Common myeloid progenitor, CD34-positive (primary cell): ENCODE data around the gene TNS4.
A peak's percentile ranks its signal among the peaks of the same experiment; 100 is the strongest.

ENCODE experiments used
- CTCF ChIA-PET: fragments of 350-600 bp; sonication (Branson Sonifier 250); formaldehyde crosslinking; loops from one replicate; lab custom pipeline; 2021; ENCODE audit warnings: antibody characterized with exemption; lab: Charles Lee
- POLR2A ChIA-PET: fragments of 350-600 bp; sonication (Branson Sonifier 250); formaldehyde crosslinking; loops from one replicate; lab custom pipeline; 2021; ENCODE audit warnings: antibody characterized with exemption; lab: Charles Lee
- DNase-seq, 3 donors: peaks; one replicate each; pipeline versions ENCODE4 v3.0.0 to v3.0.0-alpha.2; 2013
- H3K27ac ChIP-seq, 2 experiments: 1 replicate in 1 of 2; 2 replicates in 1 of 2; pipeline ENCODE4 v1.7.0; 2013; ENCODE audit warnings: inconsistent platforms in 2 of 2, low read length in 2 of 2, mild to moderate bottlenecking in 2 of 2, low read depth in 1 of 2, moderate library complexity in 1 of 2; ENCODE audit not compliant: severe bottlenecking in 2 of 2, insufficient read depth in 1 of 2, poor library complexity in 1 of 2
- H3K27me3 ChIP-seq, 5 experiments: replicated peaks in 2 of 5; 1 replicate in 3 of 5; 2 replicates in 2 of 5; pipeline versions ENCODE4 v1.6.1 to v1.7.0; 2013; ENCODE audit warnings: low read length in 4 of 5, mild to moderate bottlenecking in 2 of 5, moderate library complexity in 2 of 5, inconsistent platforms in 1 of 5; ENCODE audit not compliant: insufficient read depth in 5 of 5, control insufficient read depth in 4 of 5
- H3K36me3 ChIP-seq, 4 experiments: 1 replicate in 2 of 4; 2 replicates in 2 of 4; pipeline versions ENCODE4 v1.6.1 to v1.7.0; 2013; ENCODE audit warnings: low read length in 3 of 4, control low read depth in 1 of 4, mild to moderate bottlenecking in 1 of 4; ENCODE audit not compliant: control insufficient read depth in 4 of 4, insufficient read depth in 4 of 4
- H3K4me1 ChIP-seq, 4 experiments: 1 replicate in 3 of 4; 2 replicates in 1 of 4; pipeline versions ENCODE4 v1.6.1 to v1.7.1; 2013; ENCODE audit warnings: low read length in 3 of 4, mild to moderate bottlenecking in 3 of 4, control low read depth in 1 of 4, inconsistent platforms in 1 of 4, moderate library complexity in 1 of 4; ENCODE audit not compliant: control insufficient read depth in 4 of 4, insufficient read depth in 4 of 4; ENCODE audit errors: control extremely low read depth in 1 of 4
- H3K4me3 ChIP-seq, 7 experiments: 1 replicate in 4 of 7; 2 replicates in 3 of 7; pipeline versions ENCODE4 v1.5.1 to v1.7.0; 2013; ENCODE audit warnings: mild to moderate bottlenecking in 7 of 7, low read length in 6 of 7, moderate library complexity in 6 of 7, inconsistent platforms in 2 of 7, low read depth in 2 of 7, control low read depth in 1 of 7; ENCODE audit not compliant: insufficient read depth in 4 of 7, control insufficient read depth in 1 of 7; ENCODE audit errors: extremely low read depth in 1 of 7
- H3K9me3 ChIP-seq, 5 experiments: 1 replicate in 4 of 5; 2 replicates in 1 of 5; pipeline versions ENCODE4 v1.6.1 to v1.7.1; 2013; ENCODE audit warnings: low read length in 4 of 5, mild to moderate bottlenecking in 2 of 5, inconsistent platforms in 1 of 5, low read depth in 1 of 5, moderate library complexity in 1 of 5; ENCODE audit not compliant: control insufficient read depth in 4 of 5, insufficient read depth in 2 of 5; ENCODE audit errors: control extremely low read depth in 1 of 5
- WGBS: methylation state at CpG from one replicate; pipeline ENCODE4 v1.1.5; 2013; ENCODE audit not compliant: insufficient coverage; 5-methylcytosine and 5-hydroxymethylcytosine counted together

Gene TNS4

GRCh38 chr17:40447148-40447644, 54.2 kb downstream of the TNS4 start:
- H3K9me3 ChIP-seq = no peaks in the 10 kb centered on the region
- peak overlapping the region in 1 of 7 experiments; percentile 32 for H3K4me3 ChIP-seq
- peaks cover 0 to 23% (median 2%) of the 10 kb centered on the region in 5 experiments for H3K27me3 ChIP-seq
- ChIA-PET CTCF (interaction anchor here (0.7 to 4.0 kb wide), 13 partner anchors 8 to 256 kb away, joined by 3 to 15 read pairs (median 4); partner anchors contain the start of gene TOP2A), POLR2A (no interaction called here)
- H3K36me3 ChIP-seq = no peaks in the 10 kb centered on the region
- H3K27ac ChIP-seq = no peak overlapping the region
- peaks cover 8 to 62% (median 53%) of the 10 kb centered on the region in 4 experiments for H3K4me1 ChIP-seq
- no peak for DNase-seq
- 97% methylated on average over 6 of the region's 8 CpGs for WGBS

GRCh38 chr17:40445751-40446468, 55.5 kb downstream of the TNS4 start:
- Histone ChIP-seq H3K4me1 (peaks cover 8 to 62% (median 53%) of the 10 kb centered on the region in 4 experiments), H3K9me3 (no peaks in the 10 kb centered on the region), H3K27me3 (peaks cover 0 to 23% (median 0%) of the 10 kb centered on the region in 5 experiments), H3K4me3 (no peak overlapping the region), H3K27ac (no peak overlapping the region), H3K36me3 (no peaks in the 10 kb centered on the region)
- WGBS = 100% methylated on average over 3 of the region's 11 CpGs
- CTCF ChIA-PET = interaction anchor here (0.6 to 9.3 kb wide), 6 partner anchors 31 to 88 kb away, joined by 3 to 61 read pairs (median 10); no protein-coding TSS in a partner anchor
- POLR2A ChIA-PET = no interaction called here
- no peak for DNase-seq

GRCh38 chr17:40443988-40444899, 57.2 kb downstream of the TNS4 start:
- ChIA-PET CTCF (interaction anchor here (0.6 to 9.3 kb wide), 12 partner anchors 12 to 118 kb away, joined by 3 to 61 read pairs (median 4); partner anchors contain the start of gene TOP2A), POLR2A (no interaction called here)
- Histone ChIP-seq H3K27me3 (peaks cover 0 to 23% (median 0%) of the 10 kb centered on the region in 5 experiments), H3K4me1 (peaks cover 8 to 59% (median 52%) of the 10 kb centered on the region in 4 experiments), H3K36me3 (no peaks in the 10 kb centered on the region), H3K4me3 (peak overlapping the region in 5 of 7 experiments; percentile 31 to 68 (median 58)), H3K9me3 (no peaks in the 10 kb centered on the region), H3K27ac (no peak overlapping the region)
- no peak for DNase-seq
- WGBS = 31% methylated on average over 12 of the region's 15 CpGs

- H3K4me3 ChIP-seq = peak within 1 kb of the TSS; percentile 6 to 68 (median 58)
- peak; percentile 53 to 72 (median 68) for DNase-seq
- peaks cover 2 to 51% (median 44%) of the 10 kb centered on the region in 4 experiments for H3K4me1 ChIP-seq
- H3K9me3 ChIP-seq = no peaks in the 10 kb centered on the region
- no peak within 1 kb of the TSS for H3K27ac ChIP-seq
- no peaks in the 10 kb centered on the region for H3K36me3 ChIP-seq
- ChIA-PET CTCF (interaction anchor here (0.8 to 9.3 kb wide), 11 partner anchors 13 to 117 kb away, joined by 3 to 61 read pairs (median 5); partner anchors contain the start of gene TOP2A), POLR2A (interaction anchor here (1.0 kb wide), 1 partner anchor 9 kb away, joined by 4 read pairs; no protein-coding TSS in a partner anchor)
- WGBS = under 1% methylated on average over 78 of the region's 98 CpGs
- H3K27me3 ChIP-seq = peaks cover 0 to 23% (median 0%) of the 10 kb centered on the region in 5 experiments
Observed at GRCh38 chr17:40443196-40443987, 58.0 kb downstream of the TNS4 start, which contains the start of gene IGFBP4. IGFBP4 (plus strand) TSS chr17:40443450; CDS start chr17:40443736, 286 bp downstream.

- 56% methylated on average over 24 of the region's 29 CpGs for WGBS
- ChIA-PET CTCF (interaction anchor here (1.2 to 9.3 kb wide), 11 partner anchors 8 to 112 kb away, joined by 4 to 61 read pairs (median 6); partner anchors contain the start of gene TOP2A), POLR2A (interaction anchor here (1.0 kb wide), 1 partner anchor 9 kb away, joined by 4 read pairs; no protein-coding TSS in a partner anchor)
- no peak for DNase-seq
- H3K36me3 ChIP-seq = no peaks in the 10 kb centered on the region
- peak overlapping the region in 5 of 7 experiments; percentile 6 to 68 (median 58) for H3K4me3 ChIP-seq
- H3K4me1 ChIP-seq = peaks cover 0 to 50% (median 41%) of the 10 kb centered on the region in 4 experiments
- no peak overlapping the region for H3K27ac ChIP-seq
- no peaks in the 10 kb centered on the region for H3K9me3 ChIP-seq
- peaks cover 0 to 23% (median 0%) of the 10 kb centered on the region in 5 experiments for H3K27me3 ChIP-seq
Observed at GRCh38 chr17:40442392-40443195, 58.8 kb downstream of the TNS4 start.
